ENCODE measurements around the gene SPIRE1.
A peak's percentile ranks its signal among the peaks of the same experiment; 100 is the strongest.

The SPIRE1 gene

GRCh38 chr18:12638644-12639124, 19.2 kb downstream of the SPIRE1 start:
- H3K36me3 ChIP-seq (ENCODE audit: control insufficient read depth in 4 of 4, insufficient read depth in 4 of 4, low read length in 3 of 4): peaks cover 0 to 2% (median 0%) of the 10 kb centered on the region in 4 experiments
- ChIA-PET CTCF (no interaction called here), POLR2A (no interaction called here)
- H3K9me3 ChIP-seq (ENCODE audit: control extremely low read depth in 1 of 5, control insufficient read depth in 4 of 5, insufficient read depth in 2 of 5, low read depth in 1 of 5, low read length in 4 of 5): no peaks in the 10 kb centered on the region
- no peak overlapping the region for H3K27ac ChIP-seq (ENCODE audit: insufficient read depth in 1 of 2, low read depth in 1 of 2, low read length in 2 of 2, poor library complexity in 1 of 2, severe bottlenecking in 2 of 2)
- no peaks in the 10 kb centered on the region for H3K4me1 ChIP-seq (ENCODE audit: control extremely low read depth in 1 of 4, control insufficient read depth in 4 of 4, insufficient read depth in 4 of 4, low read length in 3 of 4)
- H3K4me3 ChIP-seq (ENCODE audit: control insufficient read depth in 1 of 7, extremely low read depth in 1 of 7, insufficient read depth in 4 of 7, low read depth in 2 of 7, low read length in 6 of 7): no peak overlapping the region
- DNase-seq: no peak
- WGBS (ENCODE audit: insufficient coverage): 67% methylated on average over 3 of the region's 3 CpGs
- no peaks in the 10 kb centered on the region for H3K27me3 ChIP-seq (replicated peaks in 2 of 5; ENCODE audit: control insufficient read depth in 4 of 5, insufficient read depth in 5 of 5, low read length in 4 of 5)

- peaks cover 0 to 2% (median 0%) of the 10 kb centered on the region in 4 experiments for H3K36me3 ChIP-seq (ENCODE audit: control insufficient read depth in 4 of 4, insufficient read depth in 4 of 4, low read length in 3 of 4)
- no peak overlapping the region for H3K4me3 ChIP-seq (ENCODE audit: control insufficient read depth in 1 of 7, extremely low read depth in 1 of 7, insufficient read depth in 4 of 7, low read depth in 2 of 7, low read length in 6 of 7)
- H3K27me3 ChIP-seq (replicated peaks in 2 of 5; ENCODE audit: control insufficient read depth in 4 of 5, insufficient read depth in 5 of 5, low read length in 4 of 5): no peaks in the 10 kb centered on the region
- ChIA-PET CTCF (interaction anchor here (0.8 kb wide), 1 partner anchor 17 kb away, joined by 3 read pairs; no protein-coding TSS in a partner anchor), POLR2A (no interaction called here)
- peak in 1 of 3 donors; percentile 23 for DNase-seq
- no peaks in the 10 kb centered on the region for H3K9me3 ChIP-seq (ENCODE audit: control extremely low read depth in 1 of 5, control insufficient read depth in 4 of 5, insufficient read depth in 2 of 5, low read depth in 1 of 5, low read length in 4 of 5)
- H3K4me1 ChIP-seq (ENCODE audit: control extremely low read depth in 1 of 4, control insufficient read depth in 4 of 4, insufficient read depth in 4 of 4, low read length in 3 of 4): no peaks in the 10 kb centered on the region
- WGBS (ENCODE audit: insufficient coverage): 100% methylated on average over 3 of the region's 4 CpGs
- no peak overlapping the region for H3K27ac ChIP-seq (ENCODE audit: insufficient read depth in 1 of 2, low read depth in 1 of 2, low read length in 2 of 2, poor library complexity in 1 of 2, severe bottlenecking in 2 of 2)
These were observed 19.8 kb downstream of the SPIRE1 start for GRCh38 chr18:12637901-12638643.

- Histone ChIP-seq H3K27ac (ENCODE audit: insufficient read depth in 1 of 2, low read depth in 1 of 2, low read length in 2 of 2, poor library complexity in 1 of 2, severe bottlenecking in 2 of 2) (no peak overlapping the region), H3K27me3 (replicated peaks in 2 of 5; ENCODE audit: control insufficient read depth in 4 of 5, insufficient read depth in 5 of 5, low read length in 4 of 5) (no peaks in the 10 kb centered on the region), H3K4me3 (ENCODE audit: control insufficient read depth in 1 of 7, extremely low read depth in 1 of 7, insufficient read depth in 4 of 7, low read depth in 2 of 7, low read length in 6 of 7) (no peak overlapping the region), H3K36me3 (ENCODE audit: control insufficient read depth in 4 of 4, insufficient read depth in 4 of 4, low read length in 3 of 4) (peaks cover 0 to 2% (median 0%) of the 10 kb centered on the region in 4 experiments), H3K4me1 (ENCODE audit: control extremely low read depth in 1 of 4, control insufficient read depth in 4 of 4, insufficient read depth in 4 of 4, low read length in 3 of 4) (no peaks in the 10 kb centered on the region), H3K9me3 (ENCODE audit: control extremely low read depth in 1 of 5, control insufficient read depth in 4 of 5, insufficient read depth in 2 of 5, low read depth in 1 of 5, low read length in 4 of 5) (no peaks in the 10 kb centered on the region)
- CTCF ChIA-PET: interaction anchor here (0.8 kb wide), 1 partner anchor 16 kb away, joined by 3 read pairs; no protein-coding TSS in a partner anchor
- POLR2A ChIA-PET: no interaction called here
- 100% methylated on average over 1 of the region's 3 CpGs for WGBS (ENCODE audit: insufficient coverage)
- no peak for DNase-seq
These were observed 20.5 kb downstream of the SPIRE1 start for GRCh38 chr18:12637393-12637792.

- ChIA-PET POLR2A (no interaction called here), CTCF (no interaction called here)
- no peaks in the 10 kb centered on the region for H3K27me3 ChIP-seq (replicated peaks in 2 of 5; ENCODE audit: control insufficient read depth in 4 of 5, insufficient read depth in 5 of 5, low read length in 4 of 5)
- no peak for DNase-seq
- H3K9me3 ChIP-seq (ENCODE audit: control extremely low read depth in 1 of 5, control insufficient read depth in 4 of 5, insufficient read depth in 2 of 5, low read depth in 1 of 5, low read length in 4 of 5): no peaks in the 10 kb centered on the region
- no peaks in the 10 kb centered on the region for H3K36me3 ChIP-seq (ENCODE audit: control insufficient read depth in 4 of 4, insufficient read depth in 4 of 4, low read length in 3 of 4)
- no peak overlapping the region for H3K27ac ChIP-seq (ENCODE audit: insufficient read depth in 1 of 2, low read depth in 1 of 2, low read length in 2 of 2, poor library complexity in 1 of 2, severe bottlenecking in 2 of 2)
- peaks cover 0 to 9% (median 2%) of the 10 kb centered on the region in 4 experiments for H3K4me1 ChIP-seq (ENCODE audit: control extremely low read depth in 1 of 4, control insufficient read depth in 4 of 4, insufficient read depth in 4 of 4, low read length in 3 of 4)
- 64% methylated on average over 5 of the region's 6 CpGs for WGBS (ENCODE audit: insufficient coverage)
- H3K4me3 ChIP-seq (ENCODE audit: control insufficient read depth in 1 of 7, extremely low read depth in 1 of 7, insufficient read depth in 4 of 7, low read depth in 2 of 7, low read length in 6 of 7): no peak overlapping the region
These were observed 26.0 kb downstream of the SPIRE1 start for GRCh38 chr18:12631831-12632477.

- DNase-seq: no peak
- ChIA-PET POLR2A (interaction anchor here (0.5 to 1.2 kb wide), 2 partner anchors 41 to 254 kb away, joined by 3 read pairs; no protein-coding TSS in a partner anchor), CTCF (interaction anchor here (1.4 kb wide), 1 partner anchor 90 kb away, joined by 3 read pairs; no protein-coding TSS in a partner anchor)
- Histone ChIP-seq H3K9me3 (ENCODE audit: control extremely low read depth in 1 of 5, control insufficient read depth in 4 of 5, insufficient read depth in 2 of 5, low read depth in 1 of 5, low read length in 4 of 5) (no peaks in the 10 kb centered on the region), H3K36me3 (ENCODE audit: control insufficient read depth in 4 of 4, insufficient read depth in 4 of 4, low read length in 3 of 4) (no peaks in the 10 kb centered on the region), H3K27me3 (replicated peaks in 2 of 5; ENCODE audit: control insufficient read depth in 4 of 5, insufficient read depth in 5 of 5, low read length in 4 of 5) (no peaks in the 10 kb centered on the region), H3K27ac (ENCODE audit: insufficient read depth in 1 of 2, low read depth in 1 of 2, low read length in 2 of 2, poor library complexity in 1 of 2, severe bottlenecking in 2 of 2) (no peak overlapping the region), H3K4me1 (ENCODE audit: control extremely low read depth in 1 of 4, control insufficient read depth in 4 of 4, insufficient read depth in 4 of 4, low read length in 3 of 4) (peaks cover 0 to 9% (median 2%) of the 10 kb centered on the region in 4 experiments), H3K4me3 (ENCODE audit: control insufficient read depth in 1 of 7, extremely low read depth in 1 of 7, insufficient read depth in 4 of 7, low read depth in 2 of 7, low read length in 6 of 7) (no peak overlapping the region)
- WGBS (ENCODE audit: insufficient coverage): no CpG with 5 or more reads among the region's 7 CpGs
These were observed 27.8 kb downstream of the SPIRE1 start for GRCh38 chr18:12630136-12630535.

DNA sequence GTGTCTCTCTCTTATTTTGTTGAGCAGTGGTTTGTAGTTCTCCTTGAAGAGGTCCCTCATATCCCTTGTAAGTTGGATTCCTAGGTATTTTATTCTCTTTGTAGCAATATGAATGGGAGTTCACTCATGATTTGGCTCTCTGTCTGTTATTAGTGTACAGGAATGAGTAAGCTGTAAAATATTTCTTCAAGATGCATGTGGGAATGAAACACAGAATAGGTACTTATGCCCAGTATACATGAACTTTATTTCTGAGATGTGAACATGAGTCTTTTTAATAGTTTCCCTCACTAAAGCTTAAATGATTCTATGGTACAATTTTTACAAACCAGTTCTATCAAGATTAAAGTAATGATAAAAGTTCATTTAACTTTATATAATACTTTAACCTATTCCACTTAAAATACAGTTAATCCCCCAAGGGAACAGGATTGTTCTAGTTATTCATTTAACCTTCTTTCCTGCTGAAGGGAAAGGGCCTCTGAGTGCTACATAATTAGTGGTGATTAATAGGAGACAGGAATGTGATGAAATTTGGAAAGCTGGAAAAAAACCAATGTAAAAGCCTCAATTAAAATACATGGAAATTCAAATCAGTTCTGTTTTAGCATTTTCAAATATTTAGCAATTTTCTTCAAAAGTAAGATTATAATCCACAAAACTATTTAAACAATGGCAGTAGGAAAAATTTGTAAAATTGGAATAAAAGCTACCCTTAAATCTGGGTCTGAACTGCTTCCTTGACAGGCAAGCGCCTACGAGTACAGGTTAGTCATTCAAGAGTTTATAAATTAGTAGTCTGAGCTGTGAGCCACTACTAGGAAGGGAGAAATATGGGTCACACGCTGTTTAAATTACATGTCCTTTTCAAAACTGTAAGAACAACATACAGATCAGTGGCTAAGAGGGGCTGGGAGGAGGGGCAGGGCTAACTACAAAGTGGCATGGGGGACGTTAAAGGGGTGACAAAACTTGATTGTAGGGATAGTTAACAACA, 28.9 kb downstream of the SPIRE1 start:
- Histone ChIP-seq H3K4me1 (ENCODE audit: control extremely low read depth in 1 of 4, control insufficient read depth in 4 of 4, insufficient read depth in 4 of 4, low read length in 3 of 4) (peaks cover 0 to 9% (median 2%) of the 10 kb centered on the region in 4 experiments), H3K36me3 (ENCODE audit: control insufficient read depth in 4 of 4, insufficient read depth in 4 of 4, low read length in 3 of 4) (no peaks in the 10 kb centered on the region), H3K27ac (ENCODE audit: insufficient read depth in 1 of 2, low read depth in 1 of 2, low read length in 2 of 2, poor library complexity in 1 of 2, severe bottlenecking in 2 of 2) (no peak overlapping the region), H3K9me3 (ENCODE audit: control extremely low read depth in 1 of 5, control insufficient read depth in 4 of 5, insufficient read depth in 2 of 5, low read depth in 1 of 5, low read length in 4 of 5) (no peaks in the 10 kb centered on the region), H3K4me3 (ENCODE audit: control insufficient read depth in 1 of 7, extremely low read depth in 1 of 7, insufficient read depth in 4 of 7, low read depth in 2 of 7, low read length in 6 of 7) (no peak overlapping the region), H3K27me3 (replicated peaks in 2 of 5; ENCODE audit: control insufficient read depth in 4 of 5, insufficient read depth in 5 of 5, low read length in 4 of 5) (no peaks in the 10 kb centered on the region)
- CTCF ChIA-PET: interaction anchor here (0.8 kb wide), 1 partner anchor 13 kb away, joined by 3 read pairs; no protein-coding TSS in a partner anchor
- DNase-seq: no peak
- WGBS (ENCODE audit: insufficient coverage): no CpG with 5 or more reads among the region's 4 CpGs
- POLR2A ChIA-PET: interaction anchor here (0.5 kb wide), 1 partner anchor 22 kb away, joined by 3 read pairs; no protein-coding TSS in a partner anchor

Data from common myeloid progenitor, CD34-positive (primary cell).